Prostate gland (tissue), 2 donors: ENCODE measurements around the gene TPST1. TPM values are rescaled to one million over a fixed set of nuclear protein-coding genes. Genes with fewer than 3 reads are reported as not detected.

ENCODE experiments used
- DNase-seq: peaks from one replicate; pipeline ENCODE4 v3.0.0-alpha.2; 2019; ENCODE audit warnings: low spot score
- H3K27ac ChIP-seq, 2 donors: fragments of 200-600 bp; sonication (generic); 2 replicates each; pipeline ENCODE4 v1.5.1; 2017 to 2019
- H3K27me3 ChIP-seq: fragments of 200-600 bp; sonication (generic); replicated peaks from 2 replicates; pipeline ENCODE4 v1.5.1; 2019; ENCODE audit not compliant: insufficient read depth
- H3K36me3 ChIP-seq, 2 donors: fragments of 200-600 bp; sonication (generic); 1 replicate in 1 of 2; 2 replicates in 1 of 2; pipeline versions ENCODE4 v1.5.1 to v1.8.1; 2017 to 2019
- H3K4me1 ChIP-seq: fragments of 200-600 bp; sonication (generic); replicated peaks from 2 replicates; pipeline ENCODE4 v1.5.1; 2019
- H3K4me3 ChIP-seq, 2 donors: fragments of 200-600 bp; sonication (generic); 2 replicates each; pipeline ENCODE4 v1.5.1; 2017 to 2019
- H3K9me3 ChIP-seq: fragments of 200-600 bp; sonication (generic); 2 replicates; pipeline ENCODE4 v1.5.1; 2017
- POLR2A ChIP-seq: fragments of 450-650 bp; IDR thresholded peaks from one replicate; pipeline ENCODE4 v1.6.1; 2016; ENCODE audit warnings: antibody characterized with exemption, mild to moderate bottlenecking
- POLR2AphosphoS5 ChIP-seq: sonication (generic); formaldehyde crosslinking; IDR thresholded peaks from one replicate; pipeline ENCODE4 v1.6.1; 2017; ENCODE audit warnings: antibody characterized with exemption
- WGBS: methylation state at CpG from one replicate; pipeline ENCODE4 v1.1.5; 2018; 5-methylcytosine and 5-hydroxymethylcytosine counted together
- intact Hi-C: fragments of 100-400 bp; cut with DNase I; formaldehyde crosslinking; loops from one replicate; pipeline ENCODE4 v1.14.2; 2022
- total RNA-seq, 2 donors: library from RNA; depleted of rRNA; stranded (reverse); fragments of >200 nt; gene quantifications; one replicate each; pipeline ENCODE4 v1.1.0, GENCODE V29; 2016
- TF ChIP-seq, protein P1 (sequence below), 4 experiments: fragments of 200-600 bp in 2 of 4; fragments of 450-650 bp in 2 of 4; sonication (generic) in 2 of 4; IDR thresholded peaks; 1 replicate in 3 of 4; 2 replicates in 1 of 4; pipeline ENCODE4 v1.5.1; 2016 to 2019; ENCODE audit warnings: antibody characterized with exemption in 4 of 4, mild to moderate bottlenecking in 2 of 4, moderate library complexity in 2 of 4

The TPST1 gene
- total RNA-seq, 2 donors from 2014 or later, result 9.9 to 21.4 TPM

DNA sequence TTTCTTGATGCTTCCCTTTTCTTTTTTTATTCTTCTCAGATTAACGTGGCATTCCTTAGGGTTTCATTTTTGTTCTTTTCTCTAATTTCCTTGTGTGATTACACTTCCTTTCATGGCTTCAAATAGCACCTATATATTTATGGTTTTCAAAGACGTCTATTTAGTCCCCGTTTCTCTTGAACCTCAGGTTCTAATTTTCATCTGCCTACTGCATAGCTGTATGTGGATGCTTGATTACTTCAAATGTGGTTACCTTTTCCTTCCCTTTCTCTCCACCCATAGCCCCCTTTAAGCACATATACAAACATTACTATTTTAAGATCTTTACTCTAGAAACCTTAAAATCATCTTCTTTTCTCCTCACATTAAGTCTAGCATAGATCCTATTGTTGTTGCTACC, 2.4 kb downstream of the TPST1 start:
- no peak overlapping the region for H3K4me3 ChIP-seq
- DNase-seq, result no peak
- WGBS, result 45% methylated on average over 3 of the region's 3 CpGs
- H3K4me1 ChIP-seq, result no peaks in the 10 kb centered on the region
- H3K9me3 ChIP-seq, result no peaks in the 10 kb centered on the region
- no peak overlapping the region for H3K27ac ChIP-seq
- H3K36me3 ChIP-seq, result no peaks in the 10 kb centered on the region
- no peaks in the 10 kb centered on the region for H3K27me3 ChIP-seq
- no peak for TF ChIP-seq POLR2A
- TF ChIP-seq, protein P1, sequence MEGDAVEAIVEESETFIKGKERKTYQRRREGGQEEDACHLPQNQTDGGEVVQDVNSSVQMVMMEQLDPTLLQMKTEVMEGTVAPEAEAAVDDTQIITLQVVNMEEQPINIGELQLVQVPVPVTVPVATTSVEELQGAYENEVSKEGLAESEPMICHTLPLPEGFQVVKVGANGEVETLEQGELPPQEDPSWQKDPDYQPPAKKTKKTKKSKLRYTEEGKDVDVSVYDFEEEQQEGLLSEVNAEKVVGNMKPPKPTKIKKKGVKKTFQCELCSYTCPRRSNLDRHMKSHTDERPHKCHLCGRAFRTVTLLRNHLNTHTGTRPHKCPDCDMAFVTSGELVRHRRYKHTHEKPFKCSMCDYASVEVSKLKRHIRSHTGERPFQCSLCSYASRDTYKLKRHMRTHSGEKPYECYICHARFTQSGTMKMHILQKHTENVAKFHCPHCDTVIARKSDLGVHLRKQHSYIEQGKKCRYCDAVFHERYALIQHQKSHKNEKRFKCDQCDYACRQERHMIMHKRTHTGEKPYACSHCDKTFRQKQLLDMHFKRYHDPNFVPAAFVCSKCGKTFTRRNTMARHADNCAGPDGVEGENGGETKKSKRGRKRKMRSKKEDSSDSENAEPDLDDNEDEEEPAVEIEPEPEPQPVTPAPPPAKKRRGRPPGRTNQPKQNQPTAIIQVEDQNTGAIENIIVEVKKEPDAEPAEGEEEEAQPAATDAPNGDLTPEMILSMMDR (IDR thresholded peaks at IDR 0.05), result no peak
- no peak for TF ChIP-seq POLR2AphosphoS5
- intact Hi-C loops, result loop anchor here (5.0 to 10.0 kb wide), 2 partner anchors 127 to 285 kb away; no protein-coding TSS in a partner anchor

DNA sequence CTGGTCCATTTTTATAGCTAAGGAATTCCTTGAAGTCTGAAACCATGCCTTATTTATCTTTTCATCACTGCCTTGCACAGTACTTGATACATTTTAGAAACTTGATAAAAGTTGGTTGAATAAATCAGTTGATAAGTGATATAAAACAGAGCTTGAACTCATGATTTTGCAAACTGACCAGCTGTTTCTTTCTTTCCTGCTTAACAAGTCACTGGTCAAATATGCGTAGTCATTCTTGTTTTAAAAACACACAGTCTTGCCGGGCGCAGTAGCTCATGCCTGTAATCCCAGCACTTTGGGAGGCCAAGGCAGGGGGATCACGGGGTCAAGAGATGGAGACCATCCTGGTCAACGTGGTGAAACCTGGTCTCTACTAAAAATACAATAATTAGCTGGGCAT, 6.3 kb downstream of the TPST1 start:
- TF ChIP-seq POLR2A, result no peak
- TF ChIP-seq, protein P1 (IDR thresholded peaks at IDR 0.05), result no peak
- no peak for TF ChIP-seq POLR2AphosphoS5
- Histone ChIP-seq H3K4me1 (no peaks in the 10 kb centered on the region), H3K9me3 (no peaks in the 10 kb centered on the region), H3K36me3 (no peaks in the 10 kb centered on the region), H3K4me3 (no peak overlapping the region), H3K27me3 (no peaks in the 10 kb centered on the region), H3K27ac (no peak overlapping the region)
- no peak for DNase-seq
- intact Hi-C loops, result no loop called here
- 64% methylated on average over 5 of the region's 5 CpGs for WGBS

DNA sequence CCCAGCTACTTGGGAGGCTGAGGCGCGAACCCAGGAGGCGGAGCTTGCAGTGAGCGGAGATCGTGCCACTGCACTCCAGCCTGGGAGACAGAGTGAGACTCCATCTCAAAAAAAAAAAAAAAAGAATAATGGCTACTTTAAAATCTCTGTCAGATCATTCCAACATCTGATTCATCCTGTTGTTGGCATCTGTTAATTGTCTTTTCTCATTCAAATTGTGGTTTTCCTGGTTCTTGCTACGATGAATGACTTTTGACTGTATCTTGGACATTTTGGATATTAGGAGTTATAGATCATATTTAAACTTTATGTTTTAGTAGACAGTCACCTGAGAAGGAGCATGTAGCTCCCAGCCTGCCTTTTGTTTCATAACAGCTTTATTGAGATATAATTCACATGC, 8.5 kb downstream of the TPST1 start:
- intact Hi-C loops, result no loop called here
- no peaks in the 10 kb centered on the region for H3K36me3 ChIP-seq
- WGBS, result 92% methylated on average over 6 of the region's 6 CpGs
- TF ChIP-seq POLR2A (no peak), POLR2AphosphoS5 (no peak)
- TF ChIP-seq, protein P1 (IDR thresholded peaks at IDR 0.05), result no peak
- H3K27me3 ChIP-seq, result no peaks in the 10 kb centered on the region
- H3K9me3 ChIP-seq, result no peaks in the 10 kb centered on the region
- no peaks in the 10 kb centered on the region for H3K4me1 ChIP-seq
- no peak for DNase-seq
- H3K4me3 ChIP-seq, result no peak overlapping the region
- H3K27ac ChIP-seq, result no peak overlapping the region

DNA sequence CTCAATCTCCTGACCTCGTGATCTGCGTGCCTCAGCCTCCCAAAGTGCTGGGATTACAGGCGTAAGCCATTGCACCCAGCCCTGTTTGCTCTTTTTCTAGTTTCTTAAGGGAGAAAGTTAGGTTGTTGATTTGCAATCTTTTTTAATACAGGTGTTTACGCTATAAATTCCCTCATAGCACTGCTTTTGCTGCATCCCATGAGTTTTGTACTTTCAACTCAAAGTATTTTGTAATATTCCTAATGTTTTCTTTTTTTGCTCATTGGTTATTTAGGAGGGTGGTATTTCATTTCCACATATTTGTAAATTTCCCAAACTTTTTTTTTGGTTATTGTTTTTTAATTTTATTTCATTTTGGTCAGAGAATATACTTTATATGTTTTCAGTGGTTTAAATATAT, 11.6 kb downstream of the TPST1 start:
- no peak overlapping the region for H3K27ac ChIP-seq
- no peak overlapping the region for H3K4me3 ChIP-seq
- H3K4me1 ChIP-seq, result no peaks in the 10 kb centered on the region
- 100% methylated on average over 4 of the region's 4 CpGs for WGBS
- H3K9me3 ChIP-seq, result no peaks in the 10 kb centered on the region
- no peaks in the 10 kb centered on the region for H3K36me3 ChIP-seq
- TF ChIP-seq, protein P1 (IDR thresholded peaks at IDR 0.05), result no peak
- H3K27me3 ChIP-seq, result no peaks in the 10 kb centered on the region
- intact Hi-C loops, result no loop called here
- no peak for DNase-seq

DNA sequence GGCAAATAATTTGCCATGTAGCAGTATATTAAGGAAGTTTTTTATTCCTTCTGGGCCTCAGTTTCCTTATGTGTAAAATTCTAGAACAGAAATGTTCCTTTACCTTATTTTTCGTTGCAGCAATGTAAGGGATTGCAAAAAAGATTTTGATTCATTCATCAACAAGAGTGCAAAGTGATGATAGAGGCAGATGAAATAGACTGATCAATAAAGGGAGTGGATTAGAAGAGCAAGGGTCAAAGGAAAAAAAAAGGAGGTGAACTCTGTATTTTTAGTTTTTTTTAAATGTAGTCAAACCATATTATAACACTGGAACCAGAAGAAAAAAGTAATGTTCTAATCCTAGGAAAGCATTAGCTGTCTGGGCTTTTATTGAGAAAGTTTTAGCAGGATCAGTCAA, 14.7 kb downstream of the TPST1 start:
- Histone ChIP-seq H3K4me1 (no peaks in the 10 kb centered on the region), H3K27me3 (no peaks in the 10 kb centered on the region), H3K36me3 (no peaks in the 10 kb centered on the region), H3K9me3 (no peaks in the 10 kb centered on the region), H3K4me3 (no peak overlapping the region), H3K27ac (no peak overlapping the region)
- no peak for TF ChIP-seq POLR2AphosphoS5
- TF ChIP-seq, protein P1 (IDR thresholded peaks at IDR 0.05), result no peak
- no peak for TF ChIP-seq POLR2A
- DNase-seq, result no peak
- intact Hi-C loops, result no loop called here
- WGBS, result 92% methylated on average over 1 of the region's 1 CpG
